Keratinocyte (primary cell): ENCODE results near the gene GALNT14.

Source experiments
- EZH2 ChIP-seq: IDR thresholded peaks from one replicate; pipeline ENCODE4 v1.6.1; 2012; ENCODE audit warnings: inconsistent platforms, mild to moderate bottlenecking, low read length, moderate library complexity
- TF ChIP-seq, protein P1 (sequence below), 3 experiments: IDR thresholded peaks in 1 of 3; conservative IDR thresholded peaks in 1 of 3; optimal IDR thresholded peaks in 1 of 3; 2 replicates in 2 of 3; 3 replicates in 1 of 3; pipeline versions ENCODE3 to v1.5.1; 2011; ENCODE audit warnings: low read length in 3 of 3, mild to moderate bottlenecking in 3 of 3, moderate library complexity in 2 of 3, control low read depth in 1 of 3, inconsistent platforms in 1 of 3; ENCODE audit not compliant: insufficient read depth in 2 of 3; ENCODE audit errors: extremely low read depth in 1 of 3

GRCh38 chr2:31000970-31001369 lies 137.3 kb downstream of the GALNT14 start:
- TF ChIP-seq, protein P1, sequence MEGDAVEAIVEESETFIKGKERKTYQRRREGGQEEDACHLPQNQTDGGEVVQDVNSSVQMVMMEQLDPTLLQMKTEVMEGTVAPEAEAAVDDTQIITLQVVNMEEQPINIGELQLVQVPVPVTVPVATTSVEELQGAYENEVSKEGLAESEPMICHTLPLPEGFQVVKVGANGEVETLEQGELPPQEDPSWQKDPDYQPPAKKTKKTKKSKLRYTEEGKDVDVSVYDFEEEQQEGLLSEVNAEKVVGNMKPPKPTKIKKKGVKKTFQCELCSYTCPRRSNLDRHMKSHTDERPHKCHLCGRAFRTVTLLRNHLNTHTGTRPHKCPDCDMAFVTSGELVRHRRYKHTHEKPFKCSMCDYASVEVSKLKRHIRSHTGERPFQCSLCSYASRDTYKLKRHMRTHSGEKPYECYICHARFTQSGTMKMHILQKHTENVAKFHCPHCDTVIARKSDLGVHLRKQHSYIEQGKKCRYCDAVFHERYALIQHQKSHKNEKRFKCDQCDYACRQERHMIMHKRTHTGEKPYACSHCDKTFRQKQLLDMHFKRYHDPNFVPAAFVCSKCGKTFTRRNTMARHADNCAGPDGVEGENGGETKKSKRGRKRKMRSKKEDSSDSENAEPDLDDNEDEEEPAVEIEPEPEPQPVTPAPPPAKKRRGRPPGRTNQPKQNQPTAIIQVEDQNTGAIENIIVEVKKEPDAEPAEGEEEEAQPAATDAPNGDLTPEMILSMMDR (optimal IDR thresholded peaks at IDR 0.05 in 1 of 3, IDR thresholded peaks at IDR 0.05 in 1 of 3, conservative IDR thresholded peaks at IDR 0.05 in 1 of 3; ENCODE audit: extremely low read depth in 1 of 3, insufficient read depth in 2 of 3, low read length in 3 of 3), result no peak
- no peak for TF ChIP-seq EZH2
